HFF-Myc (cell line): ENCODE results near the gene OR52N4.

ENCODE experiments used
- DNase-seq: peaks from one replicate; pipeline ENCODE4 v3.0.0-alpha.2; 2011; ENCODE audit warnings: low read depth; ENCODE audit errors: extremely low read depth
- H3K4me3 ChIP-seq: replicated peaks from 2 replicates; pipeline ENCODE4 v1.5.1; 2011; ENCODE audit warnings: low read depth, mild to moderate bottlenecking, control low read depth, low read length
- TF ChIP-seq, protein P1 (sequence below): IDR thresholded peaks from 2 replicates; pipeline ENCODE4 v1.5.1; 2012; ENCODE audit warnings: mild to moderate bottlenecking, low read depth, low read length, control low read depth; ENCODE audit errors: missing control alignments

Gene OR52N4

GRCh38 chr11:5726351-5726750 is 27.7 kb upstream of the OR52N4 start:
- H3K4me3 ChIP-seq: no peak overlapping the region
- no peak for DNase-seq
- TF ChIP-seq, protein P1, sequence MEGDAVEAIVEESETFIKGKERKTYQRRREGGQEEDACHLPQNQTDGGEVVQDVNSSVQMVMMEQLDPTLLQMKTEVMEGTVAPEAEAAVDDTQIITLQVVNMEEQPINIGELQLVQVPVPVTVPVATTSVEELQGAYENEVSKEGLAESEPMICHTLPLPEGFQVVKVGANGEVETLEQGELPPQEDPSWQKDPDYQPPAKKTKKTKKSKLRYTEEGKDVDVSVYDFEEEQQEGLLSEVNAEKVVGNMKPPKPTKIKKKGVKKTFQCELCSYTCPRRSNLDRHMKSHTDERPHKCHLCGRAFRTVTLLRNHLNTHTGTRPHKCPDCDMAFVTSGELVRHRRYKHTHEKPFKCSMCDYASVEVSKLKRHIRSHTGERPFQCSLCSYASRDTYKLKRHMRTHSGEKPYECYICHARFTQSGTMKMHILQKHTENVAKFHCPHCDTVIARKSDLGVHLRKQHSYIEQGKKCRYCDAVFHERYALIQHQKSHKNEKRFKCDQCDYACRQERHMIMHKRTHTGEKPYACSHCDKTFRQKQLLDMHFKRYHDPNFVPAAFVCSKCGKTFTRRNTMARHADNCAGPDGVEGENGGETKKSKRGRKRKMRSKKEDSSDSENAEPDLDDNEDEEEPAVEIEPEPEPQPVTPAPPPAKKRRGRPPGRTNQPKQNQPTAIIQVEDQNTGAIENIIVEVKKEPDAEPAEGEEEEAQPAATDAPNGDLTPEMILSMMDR: no peak

GRCh38 chr11:5727691-5728090 is 26.4 kb upstream of the OR52N4 start:
- no peak overlapping the region for H3K4me3 ChIP-seq
- TF ChIP-seq, protein P1: no peak
- DNase-seq: no peak

GRCh38 chr11:5736396-5736795 is 17.6 kb upstream of the OR52N4 start, which contains the start of gene OR56B1:
Gene OR56B1, plus strand, starts transcription at chr11:5736448. Its CDS starts 69 bp downstream, at chr11:5736517.
- TF ChIP-seq, protein P1: no peak
- no peak within 1 kb of the TSS for H3K4me3 ChIP-seq
- no peak for DNase-seq

DNA sequence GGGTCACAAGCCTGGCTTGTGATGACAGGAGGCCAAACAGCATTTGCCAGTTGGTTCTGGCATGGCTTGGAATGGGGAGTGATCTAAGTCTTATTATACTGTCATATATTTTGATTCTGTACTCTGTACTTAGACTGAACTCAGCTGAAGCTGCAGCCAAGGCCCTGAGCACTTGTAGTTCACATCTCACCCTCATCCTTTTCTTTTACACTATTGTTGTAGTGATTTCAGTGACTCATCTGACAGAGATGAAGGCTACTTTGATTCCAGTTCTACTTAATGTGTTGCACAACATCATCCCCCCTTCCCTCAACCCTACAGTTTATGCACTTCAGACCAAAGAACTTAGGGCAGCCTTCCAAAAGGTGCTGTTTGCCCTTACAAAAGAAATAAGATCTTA is 17.0 kb upstream of the OR52N4 start:
- no peak overlapping the region for H3K4me3 ChIP-seq
- no peak for DNase-seq
- TF ChIP-seq, protein P1: no peak

DNA sequence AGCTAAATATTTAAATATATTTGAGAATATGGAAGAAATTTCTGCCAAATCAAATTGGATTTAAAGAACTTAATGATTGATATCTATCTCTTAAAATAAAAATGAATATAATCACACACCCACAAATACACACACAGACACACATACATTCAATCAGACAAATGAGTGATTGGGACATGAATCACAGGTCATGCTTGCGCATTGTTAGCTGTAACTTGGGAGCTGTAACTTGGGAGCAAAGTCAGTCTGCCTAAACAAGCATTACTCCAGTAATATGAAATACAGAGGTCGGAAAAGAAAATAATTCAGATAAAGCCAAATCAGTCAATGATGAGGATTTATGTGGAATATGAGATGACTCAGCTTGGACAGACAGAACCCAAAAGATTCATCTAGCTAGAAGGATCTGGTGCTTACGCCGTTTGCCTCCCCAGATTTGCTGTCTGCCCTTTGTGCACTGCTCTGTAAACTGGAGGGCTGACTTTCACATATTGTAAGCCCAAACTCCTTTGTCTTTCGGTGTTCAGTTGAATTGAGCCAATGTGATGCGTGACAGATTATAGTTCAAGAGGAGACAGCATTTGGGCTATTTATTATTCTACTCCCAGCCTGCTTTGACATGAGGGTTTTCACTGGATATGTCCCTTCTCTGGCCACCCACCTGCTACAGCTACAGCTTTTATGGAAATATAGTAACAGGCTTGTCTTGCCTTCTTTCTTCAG is 16.2 kb upstream of the OR52N4 start:
- no peak for DNase-seq
- TF ChIP-seq, protein P1: no peak
- H3K4me3 ChIP-seq: no peak overlapping the region

DNA sequence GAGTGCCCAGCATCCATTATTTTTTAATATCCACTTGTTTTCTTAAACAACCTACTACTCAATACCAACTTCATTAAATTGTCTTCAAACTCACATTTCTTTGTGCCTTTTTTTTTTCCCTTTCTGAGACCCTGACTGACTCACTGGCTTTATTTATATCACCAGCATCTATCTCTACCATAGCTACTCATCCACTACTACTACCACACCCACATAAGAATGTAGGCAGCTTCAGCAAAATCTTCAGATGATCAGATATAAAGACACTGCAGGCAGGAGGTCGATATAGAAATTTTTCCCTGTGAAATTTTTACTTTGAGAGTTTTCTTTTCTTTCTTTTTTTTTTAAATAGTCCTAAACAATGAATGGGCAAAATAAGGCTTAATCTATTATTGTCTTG is 15.6 kb upstream of the OR52N4 start:
- DNase-seq: no peak
- no peak overlapping the region for H3K4me3 ChIP-seq
- TF ChIP-seq, protein P1: no peak

DNA sequence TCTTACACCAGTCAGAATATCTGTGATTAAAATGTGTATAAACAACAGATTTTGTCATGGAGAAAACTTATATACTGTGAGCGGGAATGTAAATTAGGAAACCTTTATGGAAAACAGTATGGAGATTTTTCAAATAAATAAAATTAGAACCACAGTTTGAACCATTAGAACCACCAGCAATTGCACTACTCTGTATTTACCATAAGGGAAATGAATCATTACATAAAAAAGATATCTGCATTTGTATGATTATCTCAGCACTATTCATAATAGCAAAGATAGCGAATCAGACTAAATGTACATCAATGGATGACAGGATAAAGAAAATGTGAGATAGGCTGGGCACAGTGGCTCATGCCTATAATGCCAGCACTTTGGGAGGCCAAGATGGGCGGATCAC is 7.4 kb upstream of the OR52N4 start:
- no peak overlapping the region for H3K4me3 ChIP-seq
- TF ChIP-seq, protein P1: no peak
- no peak for DNase-seq
